Esophagus squamous epithelium (tissue), 4 donors: ENCODE data around the gene CCDC157.

ENCODE experiments used
- CTCF ChIP-seq, 6 experiments: fragments of 450-650 bp in 4 of 6; fragments of 200-600 bp in 2 of 6; sonication (generic) in 2 of 6; IDR thresholded peaks; one replicate each; pipeline ENCODE4 v1.5.1; 2016 to 2019; ENCODE audit warnings: antibody characterized with exemption in 6 of 6, mild to moderate bottlenecking in 4 of 6, moderate library complexity in 4 of 6
- POLR2A ChIP-seq, 4 donors: fragments of 450-650 bp; IDR thresholded peaks; one replicate each; pipeline ENCODE4 v1.6.1; 2017; ENCODE audit warnings: antibody characterized with exemption in 4 of 4, mild to moderate bottlenecking in 4 of 4, moderate library complexity in 3 of 4

GRCh38 chr22:30348404-30348803 is 8.4 kb upstream of the CCDC157 start:
- TF ChIP-seq POLR2A (IDR thresholded peaks at IDR 0.05) (no peak), CTCF (IDR thresholded peaks at IDR 0.05) (no peak)
